K562 (cell line): ENCODE results near the gene COX6A1. TPM values are rescaled to one million over a fixed set of nuclear protein-coding genes. Genes with fewer than 3 reads are reported as not detected.

ENCODE experiments used
- CHAMP1 ChIP-seq: fragments of 450-650 bp; IDR thresholded peaks from 2 replicates; pipeline ENCODE4 v1.6.1; 2016; ENCODE audit warnings: mild to moderate bottlenecking
- CTCF ChIP-seq, 3 experiments: IDR thresholded peaks in 2 of 3; conservative IDR thresholded peaks in 1 of 3; 2 replicates each; pipeline ENCODE4 v1.5.1; 2011 to 2012; ENCODE audit warnings: low read length in 3 of 3, mild to moderate bottlenecking in 3 of 3, control low read depth in 2 of 3, improper control_type of control experiment in 1 of 3, inconsistent platforms in 1 of 3, low read depth in 1 of 3, mixed read lengths in 1 of 3, moderate library complexity in 1 of 3; ENCODE audit not compliant: insufficient read depth in 2 of 3
- CTCFL ChIP-seq: IDR thresholded peaks from 2 replicates; pipeline ENCODE4 v1.6.1; 2011; ENCODE audit warnings: borderline replicate concordance, low read depth, mild to moderate bottlenecking, moderate library complexity, low read length; ENCODE audit not compliant: insufficient read depth, poor library complexity, severe bottlenecking
- NFE2L1 ChIP-seq: fragments of 450-650 bp; IDR thresholded peaks from 2 replicates; pipeline ENCODE4 v1.6.1; 2016; ENCODE audit warnings: missing genetic modification characterization, low read depth, mild to moderate bottlenecking, missing compliant biosample characterization, moderate library complexity, borderline replicate concordance
- RAD21 ChIP-seq, 2 experiments: fragments of 250-450 bp in 1 of 2; fragments of 450-650 bp in 1 of 2; sonication (Bioruptor Pico) in 1 of 2; formaldehyde crosslinking in 1 of 2; IDR thresholded peaks in 1 of 2; conservative IDR thresholded peaks in 1 of 2; 2 replicates each; pipeline versions ENCODE4 v1.4.0 to v1.8.0; 2020 to 2022; ENCODE audit warnings: mild to moderate bottlenecking in 2 of 2, moderate library complexity in 1 of 2
- REST ChIP-seq, 2 experiments: fragments of 450-650 bp; formaldehyde crosslinking in 1 of 2; IDR thresholded peaks; 2 replicates each; pipeline versions ENCODE4 v1.4.0 to v1.6.1; 2014 to 2020; ENCODE audit warnings: mild to moderate bottlenecking in 2 of 2, borderline replicate concordance in 1 of 2, low read depth in 1 of 2
- SMC3 ChIP-seq: conservative IDR thresholded peaks from 2 replicates; pipeline ENCODE4 v1.6.1; 2011; ENCODE audit warnings: low read depth, low read length, improper control_type of control experiment; ENCODE audit not compliant: insufficient read depth
- polyA plus RNA-seq, 8 experiments: library from polyadenylated mRNA; depleted of rRNA in 4 of 8; stranded (reverse) in 5 of 8; unstranded in 3 of 8; fragments of >200 nt; fragmentation: Nextera tagmentation in 2 of 8; fragmentation: Illumina TruSeq in 1 of 8; extraction: Ambion mirVana in 2 of 8; extraction: Trizol in 1 of 8; gene quantifications; 2 replicates each; pipeline versions ENCODE4 v1.2.1 to v1.2.3, GENCODE V29; 2011 to 2014; ENCODE audit warnings: inconsistent platforms in 1 of 8, missing spikeins in 1 of 8
- total RNA-seq, 7 experiments: library from RNA; depleted of rRNA in 6 of 7; stranded (reverse); fragments of >200 nt in 6 of 7; fragmentation: Illumina TruSeq in 2 of 7; extraction: Trizol in 2 of 7; gene quantifications; 2 replicates each; pipeline versions ENCODE4 v1.2.1 to v1.2.3, GENCODE V29; 2011 to 2021; ENCODE audit warnings: low replicate concordance in 1 of 7

Gene COX6A1
- total and polyA plus RNA-seq, 9 of the 15 experiments (the other 6 are each of a cell fraction or from before 2014, with no cell fraction given), result 414 to 4,142 (median 931) TPM

GRCh38 chr12:120466560-120467315 lies 28.8 kb downstream of the COX6A1 start (continued):
- TF ChIP-seq REST (IDR thresholded peaks at IDR 0.05; ENCODE audit: borderline replicate concordance) (peak; percentile 28; the same call in 1 of the 2 replicates), REST (CRISPR knock-in tag; IDR thresholded peaks at IDR 0.05; ENCODE audit: low read depth) (no peak), CTCFL (peak; percentile 41), NFE2L1 (tag) (no peak), SMC3 (0 out of 2 replicates have a peak, but pooled peaks have one; percentile 45), CTCF (IDR thresholded peaks at IDR 0.05 in 2 of 3, conservative IDR thresholded peaks at IDR 0.05 in 1 of 3; ENCODE audit: insufficient read depth in 2 of 3, low read depth in 1 of 3, low read length in 3 of 3) (peak; percentile 64 to 70 (median 66)), RAD21 (CRISPR knock-in tag; conservative IDR thresholded peaks at IDR 0.05 in 1 of 2, IDR thresholded peaks at IDR 0.05 in 1 of 2) (peak; percentile 40 to 45; a peak in 3 of 4 replicates), CHAMP1 (no peak)
